ENCODE measurements around the gene DGKE. TPM values are rescaled to one million over a fixed set of nuclear protein-coding genes. Genes with fewer than 3 reads are reported as not detected.

The DGKE gene
- total RNA-seq, 8 experiments from 2014 or later, result 3.2 to 12.8 (median 9.8) TPM

- in situ Hi-C loops (cut with MboI; ENCODE audit: low pct_unique_long_range_greater_than_20kb in 2 of 9, low sequenced_read_pairs in 9 of 9, unreplicated experiment in 9 of 9), result no loop called here
- Histone ChIP-seq H3K4me1 (replicated peaks in 1 of 2) (no peaks in the 10 kb centered on the region), H3K27ac (no peak overlapping the region), H3K4me3 (no peak overlapping the region)
- WGBS, 10 experiments, result 17 to 100% (median 52%) methylated on average over 1 to 2 of the region's 2 CpGs; no CpG with 5 or more reads in 4 of the 10 experiments
- no peak for ATAC-seq (replicated peaks in 6 of 8)
These were observed 34.0 kb downstream of the DGKE start for GRCh38 chr17:56867948-56868376.

GRCh38 chr17:56868716-56869115, 34.8 kb downstream of the DGKE start:
- no peak for ATAC-seq (replicated peaks in 6 of 8)
- in situ Hi-C loops (cut with MboI; ENCODE audit: low pct_unique_long_range_greater_than_20kb in 2 of 9, low sequenced_read_pairs in 9 of 9, unreplicated experiment in 9 of 9), result no loop called here
- WGBS, 10 experiments, result 79 to 100% (median 100%) methylated on average over 1 to 3 of the region's 3 CpGs; no CpG with 5 or more reads in 3 of the 10 experiments
- Histone ChIP-seq H3K27ac (no peak overlapping the region), H3K4me3 (no peak overlapping the region), H3K4me1 (replicated peaks in 1 of 2) (no peaks in the 10 kb centered on the region)

GRCh38 chr17:56870081-56870651, 36.2 kb downstream of the DGKE start:
- Histone ChIP-seq H3K27ac (no peak overlapping the region), H3K4me3 (no peak overlapping the region), H3K4me1 (replicated peaks in 1 of 2) (no peaks in the 10 kb centered on the region)
- 80 to 100% (median 93%) methylated on average over 1 to 4 of the region's 4 CpGs; no CpG with 5 or more reads in 2 of the 10 experiments for WGBS, 10 experiments
- no peak for ATAC-seq (replicated peaks in 6 of 8)
- in situ Hi-C loops (cut with MboI; ENCODE audit: low pct_unique_long_range_greater_than_20kb in 2 of 9, low sequenced_read_pairs in 9 of 9, unreplicated experiment in 9 of 9), result no loop called here

- Histone ChIP-seq H3K4me3 (no peak overlapping the region), H3K4me1 (replicated peaks in 1 of 2) (no peaks in the 10 kb centered on the region), H3K27ac (no peak overlapping the region)
- WGBS, 10 experiments, result 0 to 100% (median 75%) methylated on average over 1 to 3 of the region's 7 CpGs; no CpG with 5 or more reads in 3 of the 10 experiments
- ATAC-seq (replicated peaks in 6 of 8), result no peak
- in situ Hi-C loops (cut with MboI; ENCODE audit: low pct_unique_long_range_greater_than_20kb in 2 of 9, low sequenced_read_pairs in 9 of 9, unreplicated experiment in 9 of 9), result no loop called here
These were observed 42.8 kb downstream of the DGKE start for GRCh38 chr17:56876766-56877179.

GRCh38 chr17:56879280-56879679, 45.3 kb downstream of the DGKE start:
- H3K4me3 ChIP-seq, result no peak overlapping the region
- 67 to 100% (median 100%) methylated on average over 1 to 7 of the region's 7 CpGs; no CpG with 5 or more reads in 3 of the 10 experiments for WGBS, 10 experiments
- no peak overlapping the region for H3K27ac ChIP-seq

GRCh38 chr17:56880133-56880532, 46.2 kb downstream of the DGKE start:
- in situ Hi-C loops (cut with MboI; ENCODE audit: low pct_unique_long_range_greater_than_20kb in 2 of 9, low sequenced_read_pairs in 9 of 9, unreplicated experiment in 9 of 9), result no loop called here
- ATAC-seq (replicated peaks in 6 of 8), result no peak
- no peak overlapping the region for H3K27ac ChIP-seq

More at GRCh38 chr17:56879280-56879679, 45.3 kb downstream of the DGKE start:
- no peaks in the 10 kb centered on the region for H3K4me1 ChIP-seq (replicated peaks in 1 of 2)
- in situ Hi-C loops (cut with MboI; ENCODE audit: low pct_unique_long_range_greater_than_20kb in 2 of 9, low sequenced_read_pairs in 9 of 9, unreplicated experiment in 9 of 9), result no loop called here
- no peak for ATAC-seq (replicated peaks in 6 of 8)

GRCh38 chr17:56880571-56880970, 46.6 kb downstream of the DGKE start:
- no peak overlapping the region for H3K27ac ChIP-seq
- in situ Hi-C loops (cut with MboI; ENCODE audit: low pct_unique_long_range_greater_than_20kb in 2 of 9, low sequenced_read_pairs in 9 of 9, unreplicated experiment in 9 of 9), result no loop called here
- no peak overlapping the region for H3K4me3 ChIP-seq

More at GRCh38 chr17:56880133-56880532, 46.2 kb downstream of the DGKE start:
- peaks cover 0 to 7% of the 10 kb centered on the region in 2 donors for H3K4me1 ChIP-seq (replicated peaks in 1 of 2)
- WGBS, 10 experiments, result 58 to 100% (median 80%) methylated on average over 1 to 2 of the region's 3 CpGs; no CpG with 5 or more reads in 5 of the 10 experiments
- H3K4me3 ChIP-seq, result no peak overlapping the region

GRCh38 chr17:56881685-56882295, 47.8 kb downstream of the DGKE start:
- ATAC-seq (replicated peaks in 6 of 8), result no peak
- Histone ChIP-seq H3K27ac (no peak overlapping the region), H3K4me3 (no peak overlapping the region), H3K4me1 (replicated peaks in 1 of 2) (peaks cover 6 to 16% of the 10 kb centered on the region in 2 donors)
- WGBS, 10 experiments, result 87 to 100% (median 100%) methylated on average over 1 to 3 of the region's 3 CpGs; no CpG with 5 or more reads in 1 of the 10 experiments
- in situ Hi-C loops (cut with MboI; ENCODE audit: low pct_unique_long_range_greater_than_20kb in 2 of 9, low sequenced_read_pairs in 9 of 9, unreplicated experiment in 9 of 9), result no loop called here

More at GRCh38 chr17:56880571-56880970, 46.6 kb downstream of the DGKE start:
- H3K4me1 ChIP-seq (replicated peaks in 1 of 2), result peaks cover 3 to 12% of the 10 kb centered on the region in 2 donors
- no peak for ATAC-seq (replicated peaks in 6 of 8)
- 56 to 94% (median 87%) methylated on average over 2 to 5 of the region's 8 CpGs; no CpG with 5 or more reads in 4 of the 10 experiments for WGBS, 10 experiments

GRCh38 chr17:56883616-56884015, 49.7 kb downstream of the DGKE start:
- WGBS, 10 experiments, result 0 to 80% (median 56%) methylated on average over 1 of the region's 1 CpG; no CpG with 5 or more reads in 1 of the 10 experiments
- Histone ChIP-seq H3K27ac (no peak overlapping the region), H3K4me3 (no peak overlapping the region), H3K4me1 (replicated peaks in 1 of 2) (peaks cover 6 to 16% of the 10 kb centered on the region in 2 donors)
- in situ Hi-C loops (cut with MboI; ENCODE audit: low pct_unique_long_range_greater_than_20kb in 2 of 9, low sequenced_read_pairs in 9 of 9, unreplicated experiment in 9 of 9), result no loop called here
- ATAC-seq (replicated peaks in 6 of 8), result no peak

- ATAC-seq (replicated peaks in 6 of 8), result peak in 7 of 8 experiments; percentile 3 to 77 (median 64)
- Histone ChIP-seq H3K27ac (no peak overlapping the region), H3K4me3 (no peak overlapping the region), H3K4me1 (replicated peaks in 1 of 2) (peaks cover 6 to 16% of the 10 kb centered on the region in 2 donors)
- in situ Hi-C loops (cut with MboI; ENCODE audit: low pct_unique_long_range_greater_than_20kb in 2 of 9, low sequenced_read_pairs in 9 of 9, unreplicated experiment in 9 of 9), result no loop called here
- WGBS, 10 experiments, result 59 to 100% (median 78%) methylated on average over 1 to 5 of the region's 6 CpGs; no CpG with 5 or more reads in 3 of the 10 experiments
These were observed 50.7 kb downstream of the DGKE start for GRCh38 chr17:56884483-56885311.

GRCh38 chr17:56885312-56885657, 51.3 kb downstream of the DGKE start:
- in situ Hi-C loops (cut with MboI; ENCODE audit: low pct_unique_long_range_greater_than_20kb in 2 of 9, low sequenced_read_pairs in 9 of 9, unreplicated experiment in 9 of 9), result no loop called here
- WGBS, 10 experiments, result 20 to 100% (median 63%) methylated on average over 1 to 2 of the region's 2 CpGs; no CpG with 5 or more reads in 2 of the 10 experiments
- ATAC-seq (replicated peaks in 6 of 8), result peak in 5 of 8 experiments; percentile 17 to 71 (median 44)
- Histone ChIP-seq H3K4me3 (no peak overlapping the region), H3K4me1 (replicated peaks in 1 of 2) (peaks cover 6 to 16% of the 10 kb centered on the region in 2 donors), H3K27ac (no peak overlapping the region)

- in situ Hi-C loops (cut with MboI; ENCODE audit: low pct_unique_long_range_greater_than_20kb in 2 of 9, low sequenced_read_pairs in 9 of 9, unreplicated experiment in 9 of 9), result no loop called here
- peaks cover 6 to 16% of the 10 kb centered on the region in 2 donors for H3K4me1 ChIP-seq (replicated peaks in 1 of 2)
- ATAC-seq (replicated peaks in 6 of 8), result no peak
- no peak overlapping the region for H3K27ac ChIP-seq
- 80 to 100% (median 100%) methylated on average over 1 to 2 of the region's 2 CpGs; no CpG with 5 or more reads in 4 of the 10 experiments for WGBS, 10 experiments
- no peak overlapping the region for H3K4me3 ChIP-seq
These were observed 52.4 kb downstream of the DGKE start for GRCh38 chr17:56886288-56886731.

- in situ Hi-C loops (cut with MboI; ENCODE audit: low pct_unique_long_range_greater_than_20kb in 2 of 9, low sequenced_read_pairs in 9 of 9, unreplicated experiment in 9 of 9), result no loop called here
- H3K4me3 ChIP-seq, result no peak overlapping the region
- WGBS, 10 experiments, result 85 to 100% (median 95%) methylated on average over 1 to 5 of the region's 5 CpGs; no CpG with 5 or more reads in 2 of the 10 experiments
- peaks cover 6 to 16% of the 10 kb centered on the region in 2 donors for H3K4me1 ChIP-seq (replicated peaks in 1 of 2)
- no peak overlapping the region for H3K27ac ChIP-seq
- no peak for ATAC-seq (replicated peaks in 6 of 8)
These were observed 53.2 kb downstream of the DGKE start for GRCh38 chr17:56887105-56887504.
